GM10266 (cell line): ENCODE measurements around the gene ZNF384.
A peak's percentile ranks its signal among the peaks of the same experiment; 100 is the strongest.

ENCODE experiments used
- DNase-seq: peaks from one replicate; pipeline ENCODE4 v3.0.0; 2012; ENCODE audit errors: extremely low spot score
- TF ChIP-seq, protein P1 (sequence below): IDR thresholded peaks from 2 replicates; pipeline ENCODE4 v1.5.1; 2012; ENCODE audit warnings: mild to moderate bottlenecking, low read depth; ENCODE audit not compliant: control insufficient read depth, insufficient read depth; ENCODE audit errors: missing control alignments

The ZNF384 gene

GRCh38 chr12:6650832-6651231 is 38.3 kb downstream of the ZNF384 start:
- no peak for DNase-seq
- TF ChIP-seq, protein P1, sequence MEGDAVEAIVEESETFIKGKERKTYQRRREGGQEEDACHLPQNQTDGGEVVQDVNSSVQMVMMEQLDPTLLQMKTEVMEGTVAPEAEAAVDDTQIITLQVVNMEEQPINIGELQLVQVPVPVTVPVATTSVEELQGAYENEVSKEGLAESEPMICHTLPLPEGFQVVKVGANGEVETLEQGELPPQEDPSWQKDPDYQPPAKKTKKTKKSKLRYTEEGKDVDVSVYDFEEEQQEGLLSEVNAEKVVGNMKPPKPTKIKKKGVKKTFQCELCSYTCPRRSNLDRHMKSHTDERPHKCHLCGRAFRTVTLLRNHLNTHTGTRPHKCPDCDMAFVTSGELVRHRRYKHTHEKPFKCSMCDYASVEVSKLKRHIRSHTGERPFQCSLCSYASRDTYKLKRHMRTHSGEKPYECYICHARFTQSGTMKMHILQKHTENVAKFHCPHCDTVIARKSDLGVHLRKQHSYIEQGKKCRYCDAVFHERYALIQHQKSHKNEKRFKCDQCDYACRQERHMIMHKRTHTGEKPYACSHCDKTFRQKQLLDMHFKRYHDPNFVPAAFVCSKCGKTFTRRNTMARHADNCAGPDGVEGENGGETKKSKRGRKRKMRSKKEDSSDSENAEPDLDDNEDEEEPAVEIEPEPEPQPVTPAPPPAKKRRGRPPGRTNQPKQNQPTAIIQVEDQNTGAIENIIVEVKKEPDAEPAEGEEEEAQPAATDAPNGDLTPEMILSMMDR = no peak

GRCh38 chr12:6647083-6647604 is 42.0 kb downstream of the ZNF384 start, which contains the start of gene ACRBP:
TSS of gene ACRBP (minus strand) at chr12:6647432. CDS start at chr12:6647366, 66 bp downstream.
- peak; percentile 67 for DNase-seq
- TF ChIP-seq, protein P1 = no peak

DNA sequence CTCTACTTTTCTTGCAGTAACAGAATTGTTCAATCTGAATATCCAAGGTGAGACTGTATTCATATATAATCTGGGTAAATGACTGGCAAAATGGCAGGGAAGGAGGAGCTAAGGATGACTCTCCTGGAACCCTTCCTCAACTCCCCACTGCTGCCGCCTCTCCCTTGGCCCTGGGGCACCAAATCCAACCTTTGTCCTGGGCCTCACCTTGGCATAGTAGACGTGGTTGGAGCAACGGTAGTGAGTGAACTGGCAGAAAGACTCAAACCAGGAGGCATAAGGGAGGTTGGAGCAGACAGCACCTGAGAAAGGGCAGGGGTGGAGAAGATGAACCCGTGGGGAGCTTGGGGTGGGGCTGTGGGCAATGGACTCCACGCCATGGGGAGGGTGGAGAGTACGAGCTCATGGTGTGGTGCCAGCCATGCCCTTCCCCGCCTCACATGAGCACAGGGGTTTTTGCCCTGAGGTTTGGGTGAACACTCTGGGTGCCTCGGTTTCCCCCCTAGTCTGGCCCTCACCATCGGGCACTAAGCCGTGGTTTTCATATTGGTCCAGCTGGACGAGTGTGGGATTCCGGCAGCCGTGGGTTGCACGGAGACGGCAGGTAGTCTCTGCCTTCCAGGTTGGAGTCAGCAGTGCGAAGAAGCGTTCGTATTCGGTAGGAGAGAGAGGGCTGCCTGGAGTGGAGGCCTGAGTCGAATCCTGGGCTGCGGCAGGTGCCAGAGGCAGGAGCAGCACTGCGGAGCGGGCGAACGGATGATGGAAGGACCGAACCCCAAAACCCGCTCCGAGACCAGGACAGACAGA is 42.7 kb downstream of the ZNF384 start:
- DNase-seq = no peak
- TF ChIP-seq, protein P1 = no peak

- no peak for DNase-seq
- TF ChIP-seq, protein P1 = peak; percentile 29
Observed at GRCh38 chr12:6644903-6645302, 44.3 kb downstream of the ZNF384 start.

- TF ChIP-seq, protein P1 = no peak
- no peak for DNase-seq
Observed at GRCh38 chr12:6644257-6644596, 44.9 kb downstream of the ZNF384 start.

GRCh38 chr12:6643569-6644256 is 45.5 kb downstream of the ZNF384 start:
- TF ChIP-seq, protein P1 = no peak
- DNase-seq = no peak

- TF ChIP-seq, protein P1 = no peak
- DNase-seq = no peak
Observed at GRCh38 chr12:6641131-6641530, 48.0 kb downstream of the ZNF384 start.
